Prostate gland (tissue), 2 donors: ENCODE measurements around the gene PCAT7. TPM values are rescaled to one million over a fixed set of nuclear protein-coding genes. Genes with fewer than 3 reads are reported as not detected.
"Not testable (repeated sequence)": the region's sequence is repeated elsewhere in the genome, so short reads cannot be mapped to it uniquely, and the experiment has no call there.

ENCODE experiments used
- DNase-seq: peaks from one replicate; pipeline ENCODE4 v3.0.0-alpha.2; 2019; ENCODE audit warnings: low spot score
- H3K27ac ChIP-seq, 2 donors: fragments of 200-600 bp; sonication (generic); 2 replicates each; pipeline ENCODE4 v1.5.1; 2017 to 2019
- H3K27me3 ChIP-seq: fragments of 200-600 bp; sonication (generic); replicated peaks from 2 replicates; pipeline ENCODE4 v1.5.1; 2019; ENCODE audit not compliant: insufficient read depth
- H3K36me3 ChIP-seq, 2 donors: fragments of 200-600 bp; sonication (generic); 1 replicate in 1 of 2; 2 replicates in 1 of 2; pipeline versions ENCODE4 v1.5.1 to v1.8.1; 2017 to 2019
- H3K4me1 ChIP-seq: fragments of 200-600 bp; sonication (generic); replicated peaks from 2 replicates; pipeline ENCODE4 v1.5.1; 2019
- H3K4me3 ChIP-seq, 2 donors: fragments of 200-600 bp; sonication (generic); 2 replicates each; pipeline ENCODE4 v1.5.1; 2017 to 2019
- H3K9me3 ChIP-seq: fragments of 200-600 bp; sonication (generic); 2 replicates; pipeline ENCODE4 v1.5.1; 2017
- POLR2A ChIP-seq: fragments of 450-650 bp; IDR thresholded peaks from one replicate; pipeline ENCODE4 v1.6.1; 2016; ENCODE audit warnings: antibody characterized with exemption, mild to moderate bottlenecking
- POLR2AphosphoS5 ChIP-seq: sonication (generic); formaldehyde crosslinking; IDR thresholded peaks from one replicate; pipeline ENCODE4 v1.6.1; 2017; ENCODE audit warnings: antibody characterized with exemption
- WGBS: methylation state at CpG from one replicate; pipeline ENCODE4 v1.1.5; 2018; 5-methylcytosine and 5-hydroxymethylcytosine counted together
- intact Hi-C: fragments of 100-400 bp; cut with DNase I; formaldehyde crosslinking; loops from one replicate; pipeline ENCODE4 v1.14.2; 2022
- total RNA-seq, 2 donors: library from RNA; depleted of rRNA; stranded (reverse); fragments of >200 nt; gene quantifications; one replicate each; pipeline ENCODE4 v1.1.0, GENCODE V29; 2016
- TF ChIP-seq, protein P1 (sequence below), 4 experiments: fragments of 200-600 bp in 2 of 4; fragments of 450-650 bp in 2 of 4; sonication (generic) in 2 of 4; IDR thresholded peaks; 1 replicate in 3 of 4; 2 replicates in 1 of 4; pipeline ENCODE4 v1.5.1; 2016 to 2019; ENCODE audit warnings: antibody characterized with exemption in 4 of 4, mild to moderate bottlenecking in 2 of 4, moderate library complexity in 2 of 4

The PCAT7 gene
- total RNA-seq, 2 donors from 2014 or later, result 0.18 to 4.4 TPM

DNA sequence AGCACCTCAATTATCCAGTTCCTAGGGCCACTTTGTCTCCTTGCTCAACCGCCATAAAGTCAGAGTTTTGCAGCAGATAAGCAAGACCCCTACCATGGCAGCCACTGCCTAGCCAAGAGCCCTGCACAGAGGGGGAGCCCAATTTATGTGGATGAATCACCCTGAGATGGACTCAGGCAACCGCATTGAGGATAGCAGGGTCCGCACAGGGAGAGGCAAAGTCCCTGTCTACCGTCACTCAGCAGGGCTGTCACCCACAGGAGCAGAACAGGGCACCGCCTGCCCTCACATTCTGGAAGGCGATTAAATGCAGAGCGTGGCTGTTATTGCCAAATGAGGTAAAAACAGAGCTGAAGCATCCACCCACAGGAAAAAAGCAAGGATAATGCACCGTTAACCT, 37.0 kb downstream of the PCAT7 start:
- Histone ChIP-seq H3K27ac (no peak overlapping the region), H3K4me1 (no peaks in the 10 kb centered on the region), H3K4me3 (no peak overlapping the region), H3K9me3 (no peaks in the 10 kb centered on the region), H3K27me3 (no peaks in the 10 kb centered on the region), H3K36me3 (no peaks in the 10 kb centered on the region)
- TF ChIP-seq POLR2AphosphoS5 (no peak), POLR2A (no peak)
- TF ChIP-seq, protein P1, sequence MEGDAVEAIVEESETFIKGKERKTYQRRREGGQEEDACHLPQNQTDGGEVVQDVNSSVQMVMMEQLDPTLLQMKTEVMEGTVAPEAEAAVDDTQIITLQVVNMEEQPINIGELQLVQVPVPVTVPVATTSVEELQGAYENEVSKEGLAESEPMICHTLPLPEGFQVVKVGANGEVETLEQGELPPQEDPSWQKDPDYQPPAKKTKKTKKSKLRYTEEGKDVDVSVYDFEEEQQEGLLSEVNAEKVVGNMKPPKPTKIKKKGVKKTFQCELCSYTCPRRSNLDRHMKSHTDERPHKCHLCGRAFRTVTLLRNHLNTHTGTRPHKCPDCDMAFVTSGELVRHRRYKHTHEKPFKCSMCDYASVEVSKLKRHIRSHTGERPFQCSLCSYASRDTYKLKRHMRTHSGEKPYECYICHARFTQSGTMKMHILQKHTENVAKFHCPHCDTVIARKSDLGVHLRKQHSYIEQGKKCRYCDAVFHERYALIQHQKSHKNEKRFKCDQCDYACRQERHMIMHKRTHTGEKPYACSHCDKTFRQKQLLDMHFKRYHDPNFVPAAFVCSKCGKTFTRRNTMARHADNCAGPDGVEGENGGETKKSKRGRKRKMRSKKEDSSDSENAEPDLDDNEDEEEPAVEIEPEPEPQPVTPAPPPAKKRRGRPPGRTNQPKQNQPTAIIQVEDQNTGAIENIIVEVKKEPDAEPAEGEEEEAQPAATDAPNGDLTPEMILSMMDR (IDR thresholded peaks at IDR 0.05), result no peak
- WGBS, result 87% methylated on average over 8 of the region's 8 CpGs
- DNase-seq, result no peak
- intact Hi-C loops, result no loop called here

DNA sequence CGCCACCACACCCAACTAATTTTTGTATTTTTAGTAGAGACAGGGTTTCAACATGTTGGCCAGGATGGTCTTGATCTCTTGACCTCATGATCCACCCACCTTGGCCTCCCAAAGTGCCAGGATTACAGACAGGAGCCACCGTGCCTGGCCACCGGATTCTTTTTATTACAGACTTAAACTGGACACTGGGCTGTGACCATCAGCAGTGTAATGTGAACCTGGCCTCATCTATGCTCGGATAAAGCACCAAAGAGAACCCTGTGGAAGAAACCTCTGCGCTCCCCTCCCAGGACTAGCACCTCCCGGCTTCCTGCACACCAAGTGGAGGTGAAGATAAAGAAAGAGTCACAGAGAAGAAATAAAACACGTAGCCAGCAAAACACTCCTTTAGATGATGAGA, 37.8 kb downstream of the PCAT7 start:
- H3K27me3 ChIP-seq, H3K9me3 ChIP-seq, intact Hi-C loops, H3K27ac ChIP-seq, H3K4me1 ChIP-seq, DNase-seq, H3K4me3 ChIP-seq, H3K36me3 ChIP-seq: not testable (repeated sequence)
- 70% methylated on average over 7 of the region's 7 CpGs for WGBS

DNA sequence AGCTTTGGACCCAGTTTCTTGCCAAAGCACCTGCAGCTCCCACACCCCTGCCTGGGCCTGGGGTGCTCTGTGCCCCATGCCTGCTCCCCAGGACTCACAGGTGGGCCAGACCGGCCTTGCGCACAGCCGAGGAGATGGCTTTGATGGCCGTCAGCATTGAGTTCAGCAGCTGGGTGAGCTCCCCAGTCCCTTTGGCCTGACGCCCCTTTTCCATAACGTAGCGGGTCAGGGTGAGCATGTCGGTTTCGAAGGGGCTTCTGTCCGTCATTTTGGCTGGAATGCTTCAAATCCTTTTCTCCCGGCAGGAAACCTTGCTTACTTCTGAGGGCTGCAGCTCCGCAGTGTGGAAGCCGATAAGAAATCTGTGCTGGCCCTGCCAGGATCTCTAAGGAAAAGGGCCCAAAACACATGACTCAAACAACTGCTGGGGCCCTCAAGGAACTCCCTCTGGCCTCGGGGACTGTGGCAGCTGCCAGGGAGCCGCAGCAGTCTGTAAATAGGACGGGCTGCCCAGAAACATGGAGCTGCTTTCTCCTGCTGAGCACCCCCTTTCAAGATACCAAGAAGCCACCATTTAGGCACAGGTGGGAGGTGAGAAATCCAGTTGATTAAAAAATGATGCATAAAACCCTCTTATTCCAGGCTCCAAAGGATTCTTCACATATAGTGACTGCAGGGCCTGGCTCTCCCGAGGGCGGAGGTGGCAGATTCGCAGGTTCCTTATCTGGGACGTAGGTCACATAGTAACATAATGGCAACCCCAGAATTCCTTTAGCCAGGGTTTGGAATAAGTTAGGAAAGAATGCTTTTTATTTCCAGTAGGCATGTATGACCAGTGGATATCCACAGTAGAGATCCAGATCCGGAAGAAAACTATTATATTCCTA, 38.8 kb downstream of the PCAT7 start, which contains the start of gene FBP2:
Gene FBP2, minus strand, starts transcription at position 366 of the 887 bp plus-strand sequence. Its CDS starts 98 bp downstream, at position 268.
- TF ChIP-seq POLR2AphosphoS5, result no peak
- no peak for TF ChIP-seq POLR2A
- TF ChIP-seq, protein P1 (IDR thresholded peaks at IDR 0.05), result no peak
- Histone ChIP-seq H3K27me3 (no peaks in the 10 kb centered on the region), H3K27ac (no peak within 1 kb of the TSS), H3K4me3 (no peak within 1 kb of the TSS), H3K9me3 (no peaks in the 10 kb centered on the region), H3K4me1 (no peaks in the 10 kb centered on the region), H3K36me3 (no peaks in the 10 kb centered on the region)
- DNase-seq, result no peak
- 68% methylated on average over 21 of the region's 21 CpGs for WGBS
- intact Hi-C loops, result no loop called here

DNA sequence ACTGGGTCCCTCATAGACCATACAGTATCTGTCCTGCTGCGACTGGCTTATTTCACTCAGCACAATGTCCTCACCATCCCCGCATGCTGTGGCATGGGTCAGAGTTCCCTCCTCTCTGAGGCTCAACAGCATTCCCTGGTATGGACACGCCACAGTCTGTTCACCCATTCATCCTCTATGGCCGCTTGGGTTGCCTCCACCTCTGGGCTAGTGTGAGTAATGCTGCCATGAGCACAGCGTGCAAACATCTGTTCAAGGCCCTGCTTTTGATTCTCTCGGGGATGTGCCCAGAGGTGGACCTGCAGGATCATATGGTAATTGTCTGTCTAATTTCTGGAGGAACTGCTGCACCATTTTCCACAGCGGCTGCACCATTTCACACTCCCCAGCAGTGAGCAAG, 44.2 kb downstream of the PCAT7 start:
- Histone ChIP-seq H3K9me3 (no peaks in the 10 kb centered on the region), H3K4me1 (no peaks in the 10 kb centered on the region), H3K4me3 (no peak overlapping the region), H3K27ac (no peak overlapping the region), H3K36me3 (no peaks in the 10 kb centered on the region), H3K27me3 (no peaks in the 10 kb centered on the region)
- intact Hi-C loops, result no loop called here
- DNase-seq, result no peak
- WGBS, result 77% methylated on average over 7 of the region's 7 CpGs
- TF ChIP-seq, protein P1 (IDR thresholded peaks at IDR 0.05), result no peak
- TF ChIP-seq POLR2AphosphoS5 (no peak), POLR2A (no peak)

DNA sequence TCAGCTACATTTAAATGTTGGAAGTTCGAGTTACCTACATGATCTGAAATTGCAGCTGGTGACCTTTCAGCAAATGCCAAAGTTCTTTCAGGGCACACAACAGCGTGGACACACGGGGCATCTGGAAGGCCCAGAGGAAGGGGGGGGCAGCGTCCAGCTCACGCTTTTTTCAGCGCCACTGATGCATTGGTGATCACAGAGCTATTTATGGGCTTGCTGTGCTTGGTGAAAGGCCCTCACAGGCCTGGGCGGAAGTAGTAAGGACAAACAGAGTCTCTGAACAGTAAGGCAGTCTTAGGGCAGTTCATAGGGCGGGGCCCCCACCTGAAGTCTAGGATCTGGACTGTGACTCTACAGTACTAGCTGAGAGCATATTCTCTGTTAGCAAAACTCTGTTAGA, 45.4 kb downstream of the PCAT7 start:
- Histone ChIP-seq H3K36me3 (no peaks in the 10 kb centered on the region), H3K27me3 (no peaks in the 10 kb centered on the region), H3K27ac (no peak overlapping the region), H3K9me3 (no peaks in the 10 kb centered on the region), H3K4me3 (no peak overlapping the region), H3K4me1 (no peaks in the 10 kb centered on the region)
- WGBS, result 96% methylated on average over 8 of the region's 8 CpGs
- intact Hi-C loops, result no loop called here
- no peak for TF ChIP-seq POLR2AphosphoS5
- TF ChIP-seq POLR2A, result no peak
- TF ChIP-seq, protein P1 (IDR thresholded peaks at IDR 0.05), result no peak
- DNase-seq, result no peak
